Stimulated activated CD8-positive, alpha-beta memory T cell treated with anti-CD3 and anti-CD28 coated beads, Interleukin-7, amount 100 ng/mL, for 48 hours (primary cell): Measurements from ENCODE around the gene NAA35.
"Not testable (repeated sequence)": the region's sequence is repeated elsewhere in the genome, so short reads cannot be mapped to it uniquely, and the experiment has no call there.

Experiments used
- DNase-seq, 2 donors: peaks; one replicate each; pipeline ENCODE4 v3.0.0-alpha.2; 2020; ENCODE audit warnings: low read depth in 1 of 2; ENCODE audit errors: extremely low read depth in 1 of 2

NAA35 gene

DNA sequence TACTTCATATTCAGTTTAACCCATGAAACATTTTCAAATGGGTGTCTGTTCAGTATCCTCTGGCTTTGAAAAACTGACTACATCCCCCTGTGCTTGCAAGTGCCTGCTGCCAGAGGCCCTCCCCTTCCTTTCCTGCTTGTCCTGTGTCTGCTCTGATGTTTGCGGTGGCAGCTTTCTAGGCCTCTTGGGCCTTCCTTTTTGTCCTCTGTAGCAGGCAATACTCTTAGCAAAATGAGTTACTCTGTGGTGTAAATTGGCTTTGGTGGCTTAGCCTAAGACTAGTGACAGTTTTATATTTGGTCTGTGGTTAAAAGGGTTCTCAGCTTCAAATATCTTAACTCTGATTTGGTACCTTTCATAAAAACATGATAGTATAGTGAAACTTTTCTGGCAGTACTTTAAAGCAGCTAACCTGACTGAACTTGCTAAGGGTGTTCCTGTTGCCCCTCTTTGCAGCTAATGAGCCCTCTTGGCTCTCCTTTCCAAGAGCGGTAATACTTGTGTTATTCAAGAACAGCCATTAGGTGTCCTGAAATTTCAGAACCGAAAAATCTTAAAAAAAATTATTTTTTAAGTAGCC, 81.8 kb downstream of the NAA35 start:
- no peak for DNase-seq

DNA sequence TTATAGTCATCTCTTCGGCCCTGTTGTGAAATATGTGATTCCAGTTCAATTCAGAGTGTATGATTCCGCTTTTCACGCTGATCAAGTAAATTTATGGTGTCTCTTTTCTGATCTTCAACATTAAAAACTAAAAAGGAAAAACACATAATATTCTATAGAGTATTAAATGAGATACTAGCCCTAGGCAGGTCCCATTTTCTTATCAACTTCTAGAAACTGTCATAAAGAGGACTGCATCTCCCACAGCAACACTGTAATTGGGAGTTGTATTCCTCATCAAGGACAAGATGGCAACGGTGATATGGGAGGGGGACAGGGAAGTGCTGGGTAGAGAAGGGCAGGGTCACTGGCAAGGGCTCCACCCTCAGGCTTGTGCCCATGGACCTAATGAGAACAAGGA, 86.8 kb downstream of the NAA35 start:
- no peak for DNase-seq

DNA sequence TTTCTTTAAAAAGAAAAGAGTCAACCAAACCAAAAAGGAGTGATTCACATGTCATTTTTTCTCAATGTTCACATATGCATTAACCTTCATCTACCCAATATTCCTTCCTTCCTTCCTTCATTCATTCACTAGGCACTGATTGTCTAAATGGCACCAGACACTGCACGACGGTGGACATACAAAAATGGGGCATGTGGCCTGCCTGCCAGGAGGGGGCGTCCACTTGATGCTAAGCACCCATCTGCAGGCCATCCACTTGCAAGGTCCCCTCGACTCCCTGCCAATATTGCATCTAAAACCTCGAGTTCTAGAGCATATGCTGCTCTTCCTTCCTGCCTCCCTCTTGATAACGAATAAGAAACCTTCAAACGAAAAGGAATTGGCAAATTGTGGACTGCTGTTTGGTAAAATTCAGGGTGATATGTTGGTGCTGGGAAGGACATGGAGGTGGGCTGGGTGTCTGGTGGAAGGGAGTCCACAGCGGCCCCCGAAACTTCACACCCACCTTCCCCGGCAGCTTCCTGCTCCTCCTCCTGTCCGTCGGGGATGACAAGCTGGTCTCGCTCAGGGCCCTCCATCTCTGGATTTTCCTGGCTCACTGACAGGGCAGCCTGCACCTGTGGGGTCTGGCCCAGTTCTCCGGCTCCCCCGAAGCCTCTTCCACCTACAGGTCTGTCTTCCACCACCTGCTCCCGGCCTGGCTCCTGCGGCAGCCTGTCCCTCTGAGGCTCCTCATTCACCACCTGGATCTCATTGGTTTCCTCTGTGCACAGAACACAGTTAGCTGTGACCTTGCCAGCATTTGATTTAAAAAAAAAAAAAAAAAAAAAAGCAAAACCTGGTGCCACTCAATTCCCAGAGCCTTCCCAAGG, 94.2 kb downstream of the NAA35 start:
- DNase-seq = no peak

DNA sequence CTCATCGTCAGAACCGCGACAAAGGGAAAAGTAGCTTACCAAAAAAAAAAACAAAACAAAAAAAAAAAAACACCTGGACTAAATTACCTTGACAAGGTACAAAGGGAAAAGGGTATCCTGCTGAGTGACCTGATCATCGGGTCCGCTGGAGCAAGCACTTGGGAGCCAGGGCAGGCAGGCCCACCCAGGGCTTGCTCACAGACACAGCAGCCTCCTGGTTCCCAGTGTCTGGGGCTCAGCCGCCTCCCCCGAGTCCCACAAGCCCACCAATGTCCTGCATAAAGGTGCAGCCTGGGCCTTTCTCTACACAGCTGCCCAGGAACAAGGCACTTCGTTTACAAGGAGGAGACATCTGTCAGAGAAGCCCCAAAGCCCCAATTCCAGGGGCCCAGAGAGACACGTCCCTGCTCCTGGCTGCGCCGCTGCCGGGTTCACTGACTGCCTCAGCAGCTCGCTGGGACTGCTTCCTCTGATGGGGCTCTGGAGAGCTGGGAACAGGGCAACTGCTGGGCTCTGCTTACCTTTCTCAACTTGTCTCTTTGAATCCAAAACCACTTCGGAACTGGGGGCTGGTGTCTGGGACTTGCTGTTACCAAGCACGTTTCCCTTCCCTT, 95.0 kb downstream of the NAA35 start:
- no peak for DNase-seq

DNA sequence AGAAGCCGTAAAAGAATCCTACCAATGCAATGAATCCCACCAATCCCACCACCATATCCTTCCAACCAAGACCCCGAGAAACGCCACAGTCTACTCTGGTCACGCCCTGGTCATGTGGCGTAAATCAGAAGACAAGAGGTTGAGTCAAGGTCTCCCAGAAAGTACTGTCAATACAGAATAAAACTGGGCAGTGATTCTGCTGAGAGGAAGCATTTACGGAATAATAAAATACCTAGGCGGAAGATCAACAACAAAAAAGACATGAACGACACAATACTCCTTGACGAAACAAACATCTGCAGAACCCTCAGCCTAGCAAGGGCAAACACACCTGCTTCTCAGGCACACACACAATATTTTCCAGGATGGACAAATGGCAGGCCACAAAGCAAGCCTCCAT, 95.6 kb downstream of the NAA35 start:
- DNase-seq = no peak

DNA sequence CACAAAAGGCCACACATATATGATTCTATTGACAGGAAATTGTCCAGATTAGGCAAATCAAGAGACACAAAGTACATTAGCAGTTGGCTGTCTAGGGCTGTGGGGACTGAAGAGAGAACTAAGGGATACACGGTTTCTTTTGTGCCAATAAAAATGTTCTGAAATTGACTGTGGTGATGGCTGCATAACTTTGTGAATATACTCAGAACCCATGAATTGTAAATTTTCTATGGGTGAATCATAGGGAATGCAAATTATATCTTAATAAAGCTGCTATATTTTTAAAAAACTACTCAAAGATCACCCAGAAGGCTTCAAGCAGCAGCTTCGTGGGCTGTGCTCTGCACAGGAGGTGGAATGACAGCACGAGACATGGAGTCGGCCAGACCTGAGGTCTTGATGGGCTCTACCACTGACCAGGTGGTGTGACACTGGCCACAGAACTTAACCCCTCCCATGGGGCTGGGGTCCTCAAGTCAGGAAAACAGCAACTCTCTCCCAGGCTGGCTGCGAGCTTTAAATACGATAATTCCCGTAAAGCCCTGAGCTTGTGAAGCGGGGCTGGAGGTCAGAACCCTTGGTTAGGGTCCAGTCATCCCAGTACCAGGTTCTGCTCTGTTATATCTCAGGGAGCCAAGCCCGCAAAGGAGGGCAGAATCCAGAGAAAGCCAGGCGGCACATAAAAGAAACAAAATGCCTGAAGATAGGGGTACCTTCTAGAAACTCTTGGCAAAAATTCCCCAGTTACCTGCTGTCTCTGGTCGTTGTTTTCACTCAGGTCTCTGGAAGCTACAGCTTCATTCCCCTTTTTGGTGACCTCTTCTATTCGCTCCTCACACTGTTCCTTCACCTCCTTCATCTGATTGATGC, 99.3 kb downstream of the NAA35 start:
- no peak for DNase-seq

DNA sequence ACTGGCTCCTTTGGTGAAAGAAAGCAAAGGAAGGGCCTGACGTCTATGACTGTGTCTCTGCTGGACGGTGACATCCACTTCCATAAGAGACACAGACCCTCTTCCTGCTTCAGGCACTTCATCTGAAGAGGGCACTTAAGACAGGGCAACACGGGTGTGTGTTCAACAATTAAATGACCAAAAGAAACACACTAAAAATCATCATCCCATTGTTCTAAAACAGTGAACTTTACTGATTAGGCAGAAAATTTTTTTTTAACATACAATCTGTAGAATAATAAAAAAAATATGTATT, 99.9 kb downstream of the NAA35 start:
- no peak for DNase-seq

DNA sequence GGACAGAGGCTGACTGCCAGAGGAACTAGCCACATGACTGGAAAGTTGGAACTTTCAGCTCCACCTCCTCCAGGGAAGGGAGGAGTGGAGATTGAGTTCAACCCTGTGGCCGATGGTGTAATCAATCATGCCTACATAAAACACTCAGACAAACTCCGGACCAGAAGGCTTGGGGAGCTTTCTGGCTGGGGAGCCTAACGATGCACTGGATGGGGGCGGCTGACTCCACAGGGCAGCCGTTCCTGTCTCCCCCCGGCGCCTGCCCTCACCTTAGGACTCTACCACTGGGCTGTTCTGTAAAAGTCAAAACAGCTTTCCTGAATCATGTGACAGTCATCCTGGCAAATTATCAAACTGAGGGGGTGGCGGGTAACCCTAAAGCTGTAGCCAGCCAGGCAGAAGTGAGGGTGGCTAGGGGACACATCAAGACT, 100.4 kb downstream of the NAA35 start:
- DNase-seq = no peak

DNA sequence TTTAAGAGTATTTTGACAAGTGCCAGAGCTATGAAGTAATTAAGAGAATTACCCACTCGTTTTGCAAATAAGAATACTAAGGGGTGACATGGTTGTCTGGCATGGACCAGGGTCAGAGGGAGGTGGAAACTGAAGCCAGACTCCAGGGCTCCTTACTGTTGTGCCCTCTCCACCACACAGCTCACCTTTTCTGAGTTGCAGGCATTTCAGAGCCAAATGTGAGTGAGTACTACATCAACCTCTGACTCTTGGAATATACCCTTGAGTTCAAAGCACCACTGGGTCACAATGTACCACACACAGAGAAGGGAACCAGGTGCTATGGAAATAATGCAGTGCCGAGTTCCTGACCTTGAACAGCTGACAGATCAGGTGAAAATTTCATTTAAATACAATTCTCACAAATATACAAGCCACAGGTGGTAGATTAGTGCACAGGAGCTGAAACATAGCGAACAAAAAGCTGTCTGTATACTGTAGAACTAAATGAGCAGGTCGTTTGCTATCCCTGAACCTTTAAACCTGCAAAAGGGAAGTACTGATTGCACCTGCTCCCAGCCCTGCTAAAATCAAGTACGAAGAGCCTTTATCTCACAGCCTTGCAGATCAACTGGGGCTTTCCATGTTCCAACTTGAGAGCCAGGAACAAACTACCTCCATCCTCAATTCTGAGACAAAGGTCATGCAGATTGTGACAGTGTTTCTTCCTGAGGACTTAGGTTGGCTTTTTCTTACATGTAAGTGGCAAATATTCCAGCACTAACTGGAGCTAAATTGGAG, 101.4 kb downstream of the NAA35 start:
- no peak for DNase-seq

DNA sequence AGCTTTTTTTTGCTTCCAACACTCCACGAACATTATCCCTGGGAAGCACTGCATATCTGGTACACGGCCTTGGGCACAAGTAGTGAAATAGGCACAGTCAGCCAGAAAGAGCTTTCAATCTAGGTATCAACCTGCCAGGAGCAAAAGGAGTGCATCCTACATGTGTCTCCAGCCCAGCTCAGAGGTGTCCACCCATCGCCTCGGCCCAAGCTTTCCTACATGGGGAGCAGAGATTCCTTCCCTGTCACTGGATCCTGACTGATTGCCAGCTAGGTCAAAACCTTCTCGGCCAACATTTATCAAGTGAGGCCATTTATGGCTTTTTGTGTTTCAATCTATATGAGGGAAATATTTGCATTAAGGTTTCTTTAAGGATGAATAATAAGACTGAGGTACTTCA, 102.6 kb downstream of the NAA35 start:
- DNase-seq = no peak

DNA sequence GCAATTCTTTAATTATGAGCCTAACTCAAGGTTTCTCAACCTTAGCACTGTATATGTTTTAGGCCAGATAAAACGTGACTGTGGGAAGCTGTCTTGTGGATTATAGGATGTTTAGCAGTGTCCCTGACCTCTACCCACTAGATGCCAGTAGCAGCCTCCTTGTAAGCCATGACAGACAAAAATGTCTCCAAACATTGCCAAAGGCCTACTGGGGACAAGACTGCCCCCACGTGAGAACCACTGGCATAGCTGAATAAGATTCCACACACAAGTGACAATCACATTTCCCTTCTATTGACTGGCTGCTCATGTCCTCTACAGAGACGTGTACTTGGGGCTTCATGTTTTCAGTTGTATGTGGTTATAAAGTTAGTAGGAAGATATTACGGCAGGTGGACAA, 103.1 kb downstream of the NAA35 start:
- no peak for DNase-seq

DNA sequence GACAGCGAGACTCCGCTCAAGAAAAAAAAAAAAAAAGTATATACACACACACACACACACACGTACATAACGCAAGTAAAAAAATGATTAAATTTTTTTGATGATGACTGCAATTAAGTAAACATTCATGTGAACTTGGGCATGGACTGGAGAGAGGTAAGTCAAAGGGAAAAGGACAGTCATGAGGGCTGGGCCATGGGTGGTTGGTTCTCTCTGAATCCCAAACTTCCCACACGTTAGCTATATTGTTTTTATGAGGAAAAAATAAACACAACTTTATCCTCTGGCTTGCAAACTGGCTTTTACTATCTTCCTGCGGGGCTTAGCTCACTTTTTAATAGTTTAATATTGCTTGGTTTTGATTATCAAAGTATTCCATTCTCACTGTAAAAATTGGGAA, 104.7 kb downstream of the NAA35 start:
- no peak for DNase-seq

DNA sequence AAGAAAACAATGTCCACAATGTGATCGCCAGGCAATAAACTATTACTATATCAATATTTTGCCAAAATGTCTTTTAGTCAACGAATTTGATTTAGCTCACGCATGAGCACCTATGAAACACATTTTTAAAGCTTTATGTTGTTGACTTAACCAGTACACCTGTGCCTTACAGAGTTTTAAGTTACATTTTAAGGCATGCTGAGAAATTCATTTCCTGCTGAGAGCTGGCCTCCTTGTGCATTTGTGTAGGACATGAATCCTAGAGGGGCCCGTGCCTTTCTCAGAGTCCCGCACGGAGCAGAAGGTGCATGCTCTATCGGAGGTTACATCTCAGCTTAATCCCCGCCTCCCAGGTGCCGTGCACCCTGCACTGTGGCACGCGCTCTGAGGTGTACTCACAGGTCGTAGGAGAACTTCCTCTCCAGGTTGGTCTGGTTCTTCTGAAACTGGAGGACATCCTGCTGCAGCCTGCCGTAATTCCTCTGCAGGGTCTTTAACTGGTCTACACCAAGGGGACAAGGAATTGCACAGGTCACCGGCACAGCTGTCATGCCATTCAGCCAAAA, 105.2 kb downstream of the NAA35 start:
- DNase-seq = no peak

DNA sequence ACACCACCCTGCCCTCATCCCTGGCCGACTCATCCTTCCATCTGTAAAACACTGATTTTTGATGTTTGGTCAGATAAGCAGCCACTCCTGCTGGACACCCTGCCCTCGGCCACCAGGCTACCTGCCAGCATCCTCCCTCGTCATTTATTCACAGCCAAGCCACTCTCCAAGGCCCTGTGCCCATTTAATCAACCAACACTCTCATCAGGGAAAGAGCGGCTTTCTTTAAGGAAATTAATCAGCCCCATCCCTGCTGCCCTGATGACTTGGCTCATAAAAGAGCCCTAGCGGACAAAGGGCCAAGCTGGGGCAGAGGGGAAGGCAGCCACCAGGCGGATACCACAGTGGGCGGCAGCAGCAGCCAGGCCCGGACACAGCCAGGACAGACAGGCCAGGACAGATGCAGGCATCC, 106.0 kb downstream of the NAA35 start:
- DNase-seq = no peak

DNA sequence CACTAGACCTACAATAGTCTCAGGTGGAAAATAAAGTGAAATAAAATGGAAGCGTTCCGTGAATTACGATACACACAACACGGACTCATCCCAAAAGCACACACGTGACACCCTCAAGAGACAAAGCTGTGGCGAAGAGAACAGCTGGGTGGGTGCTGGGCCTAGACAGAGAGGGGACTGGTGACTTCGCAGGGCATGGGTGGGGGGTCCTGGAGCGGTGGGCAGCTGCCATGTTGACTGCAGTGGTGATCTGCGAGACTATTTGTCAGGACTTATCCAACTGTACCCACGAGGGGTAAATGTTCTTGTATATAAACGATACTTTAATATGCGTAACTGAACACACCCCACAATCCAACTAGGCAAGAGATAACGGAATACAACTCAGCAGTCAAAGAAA, 106.4 kb downstream of the NAA35 start:
- no peak for DNase-seq

DNA sequence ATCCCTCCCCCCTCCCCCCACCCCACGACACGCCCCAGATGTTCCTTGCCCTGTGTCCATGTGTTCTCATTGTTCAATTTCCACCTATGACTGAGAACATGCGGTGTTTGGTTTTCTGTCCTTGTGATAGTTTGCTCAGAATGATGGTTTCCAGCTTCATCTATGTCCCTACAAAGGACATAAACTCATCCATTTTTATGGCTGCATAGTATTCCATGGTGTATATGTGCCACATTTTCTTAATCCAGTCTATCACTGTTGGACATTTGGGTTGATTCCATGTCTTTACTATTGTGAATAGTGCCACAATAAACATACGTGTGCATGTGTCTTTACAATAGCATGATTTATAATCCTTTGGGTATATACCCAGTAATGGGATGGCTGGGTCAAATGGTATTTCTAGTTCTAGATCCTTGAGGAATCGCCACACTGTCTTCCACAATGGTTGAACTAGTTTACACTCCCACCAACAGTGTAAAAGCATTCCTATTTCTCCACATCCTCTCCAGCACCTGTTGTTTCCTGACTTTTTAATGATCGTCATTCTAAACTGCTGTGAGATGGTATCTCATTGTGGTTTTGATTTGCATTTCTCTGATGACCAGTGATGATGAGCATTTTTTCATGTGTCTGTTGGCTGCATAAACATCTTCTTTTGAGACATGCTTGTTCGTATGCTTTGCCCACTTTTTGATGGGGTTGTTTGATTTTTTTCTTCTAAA, 107.2 kb downstream of the NAA35 start:
- not testable (repeated sequence) for DNase-seq

DNA sequence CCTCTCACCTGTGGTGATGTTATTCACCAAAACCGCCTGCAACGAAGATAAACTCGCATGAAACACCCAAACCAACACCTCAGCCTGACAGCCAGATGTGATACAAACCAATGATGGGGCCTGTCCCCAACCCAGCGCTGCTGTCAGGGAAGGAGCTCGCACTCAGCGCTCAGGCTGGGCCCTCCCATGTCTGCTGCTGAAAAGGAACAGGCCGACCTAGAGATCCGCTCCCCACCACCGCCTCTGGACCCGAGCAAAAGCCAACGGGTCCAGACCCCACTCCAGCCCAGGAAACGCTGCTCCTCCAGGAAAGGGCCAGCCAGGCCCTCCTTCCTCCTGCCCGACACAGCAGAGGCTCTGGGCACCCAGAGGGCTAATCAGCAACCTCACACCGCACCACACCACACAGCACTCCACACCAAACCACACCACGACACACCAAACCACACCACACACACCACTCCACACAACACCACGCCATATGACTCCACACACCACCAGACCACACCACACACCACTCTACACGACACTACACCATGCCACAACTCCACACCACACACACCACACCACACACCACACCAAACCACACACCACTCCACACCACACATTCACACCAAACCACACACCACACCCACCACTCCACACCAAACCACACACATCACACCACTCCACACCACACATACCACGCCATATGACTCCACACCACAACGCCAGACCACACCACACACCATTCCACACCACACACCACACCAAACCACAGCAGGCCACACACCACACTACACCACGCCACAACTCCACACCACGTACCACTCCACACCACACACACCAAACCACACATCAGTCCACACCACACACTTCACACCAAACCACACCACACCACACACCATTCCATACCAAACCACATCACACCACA, 111.9 kb downstream of the NAA35 start:
- no peak for DNase-seq

DNA sequence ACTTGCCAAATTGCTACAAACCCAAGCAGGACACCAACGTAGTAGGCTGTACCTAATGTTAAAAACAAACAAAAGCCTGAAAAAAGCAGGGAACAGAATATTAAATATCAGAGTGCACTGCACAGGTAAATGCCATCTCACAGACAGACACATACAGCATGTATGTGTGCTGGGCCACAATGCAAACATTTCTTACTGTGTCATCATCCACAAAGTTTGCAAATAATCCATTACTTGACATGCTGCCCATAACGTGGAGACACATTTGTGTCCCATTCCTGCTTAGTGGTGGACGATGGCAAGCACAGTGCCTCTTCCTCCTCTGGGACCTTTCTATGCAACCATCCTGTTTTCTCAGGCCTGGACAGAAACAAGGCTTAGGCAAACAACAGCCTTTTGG, 113.7 kb downstream of the NAA35 start:
- DNase-seq = no peak

DNA sequence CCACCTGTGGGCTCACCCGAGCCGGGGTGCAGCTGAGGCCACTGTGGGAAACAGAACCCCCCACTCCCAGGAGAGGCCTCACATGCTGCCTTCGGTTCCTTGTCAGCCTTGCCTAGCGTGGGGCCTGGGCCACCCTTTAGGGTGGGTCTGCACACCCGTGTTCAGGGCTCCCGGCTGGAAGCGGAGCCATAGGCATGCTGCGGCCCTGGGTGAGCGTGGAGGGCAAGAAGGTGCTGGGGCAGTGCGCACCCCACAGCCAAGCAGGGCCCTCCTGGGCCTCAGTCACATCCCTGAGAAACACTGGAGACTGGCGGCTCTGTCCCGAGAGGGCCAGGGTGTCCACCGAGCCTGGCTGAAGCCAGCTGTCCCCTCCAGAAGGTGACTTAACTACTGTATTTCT, 116.5 kb downstream of the NAA35 start:
- no peak for DNase-seq
